ENCODE data around the gene LRRC10B. TPM values are rescaled to one million over a fixed set of nuclear protein-coding genes. Genes with fewer than 3 reads are reported as not detected.
A peak's percentile ranks its signal among the peaks of the same experiment; 100 is the strongest.

Gene LRRC10B
- total RNA-seq, 1 donor from 2014 or later: under 0.01 TPM

GRCh38 chr11:61509043-61510029 lies 787 bp downstream of the LRRC10B start:
- DNase-seq (ENCODE audit: low read depth in 2 of 2): peak; percentile 48 to 78

GRCh38 chr11:61510166-61510919 lies 1.8 kb downstream of the LRRC10B start:
- no peak for DNase-seq (ENCODE audit: low read depth in 2 of 2)

GRCh38 chr11:61510974-61511373 lies 2.4 kb downstream of the LRRC10B start:
- DNase-seq (ENCODE audit: low read depth in 2 of 2): no peak

- no peak for DNase-seq (ENCODE audit: low read depth in 2 of 2)
Measured at GRCh38 chr11:61511383-61511782, 2.8 kb downstream of the LRRC10B start.

- DNase-seq (ENCODE audit: low read depth in 2 of 2): no peak
Measured at GRCh38 chr11:61512435-61512834, 3.9 kb downstream of the LRRC10B start.

GRCh38 chr11:61513143-61513765 lies 4.7 kb downstream of the LRRC10B start:
- no peak for DNase-seq (ENCODE audit: low read depth in 2 of 2)

- no peak for DNase-seq (ENCODE audit: low read depth in 2 of 2)
Measured at GRCh38 chr11:61514050-61514917, 5.7 kb downstream of the LRRC10B start.

- DNase-seq (ENCODE audit: low read depth in 2 of 2): no peak
Measured at GRCh38 chr11:61515686-61516085, 7.1 kb downstream of the LRRC10B start.

- DNase-seq (ENCODE audit: low read depth in 2 of 2): no peak
Measured at GRCh38 chr11:61516191-61516590, 7.6 kb downstream of the LRRC10B start.

GRCh38 chr11:61516675-61517572 lies 8.4 kb downstream of the LRRC10B start:
- peak in 1 of 2 donors; percentile 27 for DNase-seq (ENCODE audit: low read depth in 2 of 2)

GRCh38 chr11:61518032-61518795 lies 9.7 kb downstream of the LRRC10B start:
- DNase-seq (ENCODE audit: low read depth in 2 of 2): no peak

- no peak for DNase-seq (ENCODE audit: low read depth in 2 of 2)
Measured at GRCh38 chr11:61522881-61523280, 14.3 kb downstream of the LRRC10B start.

- DNase-seq (ENCODE audit: low read depth in 2 of 2): no peak
Measured at GRCh38 chr11:61524446-61524845, 15.9 kb downstream of the LRRC10B start.

- DNase-seq (ENCODE audit: low read depth in 2 of 2): no peak
Measured at GRCh38 chr11:61524963-61525587, 16.5 kb downstream of the LRRC10B start.

- DNase-seq (ENCODE audit: low read depth in 2 of 2): no peak
Measured at GRCh38 chr11:61526229-61526628, 17.7 kb downstream of the LRRC10B start.

GRCh38 chr11:61526956-61527731 lies 18.6 kb downstream of the LRRC10B start:
- DNase-seq (ENCODE audit: low read depth in 2 of 2): no peak

- DNase-seq (ENCODE audit: low read depth in 2 of 2): no peak
Measured at GRCh38 chr11:61528114-61528513, 19.6 kb downstream of the LRRC10B start.

Data from dermis microvascular lymphatic vessel endothelial cell (primary cell).